DOHH2 (cell line): Measurements from ENCODE around the gene NOC4L.

Experiments used
- H3F3A ChIP-seq: fragments of 200-600 bp; sonication (generic), shearing (Covaris generic); 2 replicates; pipeline ENCODE4 v1.6.0; 2016; ENCODE audit warnings: antibody characterized with exemption, mild to moderate bottlenecking; ENCODE audit not compliant: control insufficient read depth, insufficient read depth
- H3K27ac ChIP-seq: fragments of 200-600 bp; sonication (generic); 2 replicates; pipeline ENCODE4 v1.5.1; 2014; ENCODE audit warnings: low read depth, mild to moderate bottlenecking, low read length, moderate library complexity
- H3K27me3 ChIP-seq: fragments of 200-600 bp; sonication (generic); 2 replicates; pipeline ENCODE4 v1.6.1; 2014; ENCODE audit warnings: mild to moderate bottlenecking, low read length, mixed read lengths; ENCODE audit not compliant: control insufficient read depth
- H3K36me3 ChIP-seq: fragments of 200-600 bp; sonication (generic); 2 replicates; pipeline ENCODE4 v1.6.1; 2014; ENCODE audit warnings: mild to moderate bottlenecking, low read length, moderate library complexity, mixed read lengths; ENCODE audit not compliant: control insufficient read depth
- H3K4me1 ChIP-seq: fragments of 200-600 bp; sonication (generic); 2 replicates; pipeline ENCODE4 v1.6.1; 2014; ENCODE audit warnings: mild to moderate bottlenecking, low read length, mixed read lengths; ENCODE audit not compliant: control insufficient read depth
- H3K4me2 ChIP-seq: fragments of 200-600 bp; sonication (generic); 2 replicates; pipeline ENCODE4 v1.6.0; 2014; ENCODE audit warnings: mild to moderate bottlenecking, low read length, moderate library complexity
- H3K4me3 ChIP-seq: fragments of 200-600 bp; sonication (generic); 2 replicates; pipeline ENCODE4 v1.5.1; 2014; ENCODE audit warnings: mild to moderate bottlenecking, low read length, mixed read lengths
- H3K79me2 ChIP-seq: fragments of 200-600 bp; sonication (generic); 2 replicates; pipeline ENCODE4 v1.6.1; 2014; ENCODE audit warnings: mild to moderate bottlenecking, low read length, mixed read lengths; ENCODE audit not compliant: control insufficient read depth
- H3K9me2 ChIP-seq: fragments of 200-600 bp; sonication (generic); replicated peaks from 2 replicates; pipeline ENCODE4 v1.6.1; 2014; ENCODE audit warnings: mild to moderate bottlenecking, low read length, mixed read lengths; ENCODE audit not compliant: control insufficient read depth
- H3K9me3 ChIP-seq: fragments of 200-600 bp; sonication (generic); 2 replicates; pipeline ENCODE4 v1.6.1; 2014; ENCODE audit warnings: antibody characterized with exemption, low read length, mixed read lengths; ENCODE audit not compliant: control insufficient read depth, insufficient read depth
- H4K20me1 ChIP-seq: fragments of 200-600 bp; sonication (generic); 2 replicates; pipeline ENCODE4 v1.6.0; 2014; ENCODE audit warnings: low read depth, mild to moderate bottlenecking, antibody characterized with exemption, low read length, moderate library complexity; ENCODE audit not compliant: control insufficient read depth, insufficient read depth
- CTCF ChIP-seq: fragments of 200-600 bp; sonication (generic); IDR thresholded peaks from one replicate; pipeline ENCODE4 v1.5.1; 2014; ENCODE audit warnings: antibody characterized with exemption, mild to moderate bottlenecking, low read depth, low read length; ENCODE audit not compliant: poor library complexity, severe bottlenecking
- EZH2phosphoT487 ChIP-seq: fragments of 200-600 bp; sonication (generic); IDR thresholded peaks from 2 replicates; pipeline ENCODE4 v1.6.1; 2017; ENCODE audit warnings: borderline replicate concordance, mild to moderate bottlenecking, antibody characterized with exemption, low read length, moderate library complexity, mixed read lengths

The NOC4L gene

GRCh38 chr12:132173135-132174014 is 29.1 kb downstream of the NOC4L start:
- no peaks in the 10 kb centered on the region for H3K9me3 ChIP-seq
- no peaks in the 10 kb centered on the region; the same call in 1 of the 2 replicates for H3K27me3 ChIP-seq
- H3K4me2 ChIP-seq: no peak overlapping the region
- H4K20me1 ChIP-seq: no peaks in the 10 kb centered on the region
- H3K4me1 ChIP-seq: peaks cover 6% of the 10 kb centered on the region
- H3K36me3 ChIP-seq: no peaks in the 10 kb centered on the region
- H3K79me2 ChIP-seq: no peaks in the 10 kb centered on the region
- H3K27ac ChIP-seq: no peak overlapping the region
- H3K4me3 ChIP-seq: no peak overlapping the region
- H3K9me2 ChIP-seq: no peaks in the 10 kb centered on the region
- no peaks in the 10 kb centered on the region for H3F3A ChIP-seq
- TF ChIP-seq EZH2phosphoT487: no peak
- no peak for TF ChIP-seq CTCF

- Histone ChIP-seq H3K27ac (no peak overlapping the region), H3K4me1 (peaks cover 11% of the 10 kb centered on the region), H3K9me2 (no peaks in the 10 kb centered on the region), H3K27me3 (no peaks in the 10 kb centered on the region; the same call in 1 of the 2 replicates), H3K79me2 (no peaks in the 10 kb centered on the region), H3K4me2 (no peak overlapping the region), H3K9me3 (no peaks in the 10 kb centered on the region), H3K4me3 (no peak overlapping the region), H3K36me3 (no peaks in the 10 kb centered on the region), H4K20me1 (no peaks in the 10 kb centered on the region), H3F3A (no peaks in the 10 kb centered on the region)
- TF ChIP-seq EZH2phosphoT487 (no peak), CTCF (no peak)
Observed at GRCh38 chr12:132174015-132174838, 30.0 kb downstream of the NOC4L start.

GRCh38 chr12:132174839-132175490 is 30.7 kb downstream of the NOC4L start:
- no peak overlapping the region for H3K4me2 ChIP-seq
- no peak overlapping the region for H3K4me3 ChIP-seq
- no peaks in the 10 kb centered on the region for H3K36me3 ChIP-seq
- no peaks in the 10 kb centered on the region; the same call in 1 of the 2 replicates for H3K27me3 ChIP-seq
- H3K9me3 ChIP-seq: no peaks in the 10 kb centered on the region
- TF ChIP-seq EZH2phosphoT487 (no peak), CTCF (no peak)
- no peaks in the 10 kb centered on the region for H3K9me2 ChIP-seq
- peaks cover 11% of the 10 kb centered on the region for H3K4me1 ChIP-seq
- no peaks in the 10 kb centered on the region for H3K79me2 ChIP-seq
- no peaks in the 10 kb centered on the region for H3F3A ChIP-seq
- H3K27ac ChIP-seq: no peak overlapping the region
- H4K20me1 ChIP-seq: no peaks in the 10 kb centered on the region
